HG03460 (cell line): Measurements from ENCODE around the gene AGAP1.
"Not testable (repeated sequence)": the region's sequence is repeated elsewhere in the genome, so short reads cannot be mapped to it uniquely, and the experiment has no call there.

Source experiments
- ATAC-seq: cut with Tn5 transposase; IDR thresholded peaks from one replicate; pipeline ENCODE4 v1.9.1; 2021; ENCODE audit not compliant: unreplicated experiment

Gene AGAP1

DNA sequence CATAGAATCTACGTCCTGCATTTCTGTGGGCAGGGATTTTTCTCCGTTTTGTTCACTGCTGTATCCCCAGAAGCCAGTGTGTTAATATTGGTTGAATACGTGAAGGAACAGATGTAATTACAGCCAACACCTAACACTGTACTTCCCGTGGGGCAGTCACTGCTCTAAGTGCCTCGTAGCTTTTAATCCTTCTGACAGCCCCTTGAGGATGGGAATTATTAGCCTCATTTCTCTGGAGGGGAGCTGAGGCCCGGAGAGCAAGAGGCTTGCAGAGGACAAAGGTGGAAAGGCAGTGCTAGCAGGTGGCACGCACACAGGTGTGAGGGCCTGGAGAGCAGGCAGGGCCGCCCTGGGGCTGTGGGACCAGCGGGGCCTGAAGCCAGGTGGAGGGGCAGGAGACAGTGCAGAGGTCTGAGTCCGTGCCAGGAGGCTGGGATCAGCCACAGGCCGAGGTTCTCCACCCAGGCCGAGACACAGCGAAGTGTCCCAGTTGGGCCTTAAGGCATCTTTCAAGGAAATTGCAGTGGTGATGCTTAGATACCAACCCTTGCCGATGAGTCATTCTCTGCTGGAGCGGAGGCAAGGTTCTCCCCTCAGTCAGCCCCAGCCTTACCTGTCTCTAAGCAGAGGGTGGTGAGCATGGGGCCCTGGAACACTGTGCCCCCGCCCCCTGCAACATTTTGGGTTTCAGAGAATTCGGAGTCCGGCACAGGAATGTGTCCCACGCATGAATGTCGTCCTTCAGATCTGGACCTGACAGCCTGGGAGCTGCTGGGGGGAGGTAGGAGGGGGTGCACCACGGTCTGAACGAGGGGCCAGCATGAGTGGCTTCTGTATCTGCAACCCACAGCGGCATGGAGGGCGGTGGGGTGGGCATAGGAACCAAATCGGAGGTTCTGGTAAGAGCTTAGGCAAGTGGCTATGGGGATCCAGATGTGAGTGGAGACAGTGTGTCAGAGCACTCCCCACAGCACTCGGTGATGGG, 551.7 kb downstream of the AGAP1 start:
- ATAC-seq = no peak

DNA sequence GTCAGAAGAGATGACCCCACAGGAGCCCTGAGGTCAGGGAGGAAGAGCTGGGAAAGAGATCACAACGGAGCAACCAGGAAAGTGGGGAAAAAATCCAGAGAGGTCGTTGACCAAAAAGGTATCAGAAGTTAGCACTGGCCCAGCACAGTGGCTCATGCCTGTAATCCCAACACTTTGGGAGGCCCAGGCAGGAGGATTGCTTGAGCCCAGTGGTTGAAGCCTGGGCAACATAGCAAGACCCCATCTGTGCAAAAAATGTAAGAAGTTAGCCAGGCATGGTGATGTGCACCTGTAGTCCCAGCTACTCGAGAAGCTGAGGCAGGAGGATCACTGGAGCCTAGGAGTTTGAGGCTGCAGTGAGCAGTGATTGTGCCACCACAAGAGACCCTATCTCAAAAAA, 552.9 kb downstream of the AGAP1 start:
- ATAC-seq = no peak

DNA sequence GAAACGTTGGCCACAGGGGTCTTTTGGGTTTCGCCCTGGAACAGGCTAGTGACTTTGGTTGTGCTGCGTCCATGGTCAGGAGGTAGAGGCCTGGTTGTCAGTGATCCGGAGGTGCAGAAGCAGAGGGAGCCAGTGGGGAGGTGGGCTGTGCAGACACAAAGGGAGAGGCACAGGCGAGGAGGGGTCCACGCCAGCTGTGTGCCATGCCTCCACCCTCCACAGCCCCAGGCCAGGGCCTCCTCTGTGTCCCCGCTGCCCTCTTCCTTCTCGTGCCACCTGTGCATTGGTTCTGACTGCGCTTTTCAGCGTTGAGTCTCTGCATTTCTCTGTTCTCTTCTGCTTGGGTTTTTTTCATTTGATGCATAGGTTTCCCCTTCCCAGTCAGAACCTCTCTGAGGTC, 553.3 kb downstream of the AGAP1 start:
- ATAC-seq = no peak

DNA sequence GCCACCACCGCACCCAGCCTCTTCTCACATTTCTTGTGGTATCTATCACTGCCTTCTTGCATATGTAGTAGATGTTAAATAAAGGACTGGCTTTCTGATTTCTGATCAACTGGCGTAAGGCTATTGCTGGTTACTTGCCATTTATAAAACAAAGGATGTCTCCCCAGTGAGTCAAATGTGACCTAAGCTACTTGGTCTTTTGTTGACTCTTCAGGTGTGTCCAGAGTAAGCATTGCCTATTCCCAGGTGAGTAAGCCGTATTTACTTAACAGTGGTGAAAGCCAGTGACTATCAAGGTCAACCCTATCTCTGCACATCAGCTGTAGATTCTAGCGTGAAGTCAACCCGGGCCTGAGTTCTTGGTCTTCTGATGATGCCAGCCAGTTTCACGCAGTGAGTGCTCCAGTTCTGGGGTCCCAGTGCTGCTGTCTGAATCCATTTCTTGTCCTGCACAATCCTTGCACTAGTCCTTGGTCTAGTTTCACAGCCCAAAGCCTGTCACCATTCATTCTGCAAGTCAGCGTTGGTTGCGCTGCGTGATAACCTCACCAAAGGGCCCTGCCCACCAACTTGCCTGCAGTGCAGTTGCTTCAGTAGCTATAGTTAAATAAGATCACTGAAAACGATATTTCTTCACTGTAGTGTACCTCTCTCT, 554.2 kb downstream of the AGAP1 start:
- ATAC-seq = no peak

- no peak for ATAC-seq
Observed at GRCh38 chr2:236049981-236050380, 556.1 kb downstream of the AGAP1 start.

- no peak for ATAC-seq
Observed at GRCh38 chr2:236051351-236051750, 557.5 kb downstream of the AGAP1 start.

DNA sequence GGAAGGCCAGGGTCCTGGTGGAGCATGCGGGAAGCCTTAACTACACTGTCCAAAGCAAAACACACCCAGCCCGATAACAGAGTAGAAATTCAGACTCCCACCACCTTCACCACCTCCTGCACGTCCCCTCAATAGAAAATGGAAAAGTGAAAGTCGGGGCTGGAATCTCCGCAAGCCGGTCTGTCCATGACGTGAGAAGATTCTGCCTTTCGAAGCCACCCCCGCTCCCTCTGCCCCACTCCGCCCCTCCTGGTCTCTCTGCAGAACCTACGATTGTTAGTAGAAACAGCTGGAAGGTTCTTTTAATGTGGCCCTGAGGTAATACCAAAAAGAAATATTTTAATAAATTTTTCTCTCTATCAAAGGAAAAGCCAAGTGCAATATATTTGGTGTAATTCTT, 558.0 kb downstream of the AGAP1 start:
- ATAC-seq = no peak

- no peak for ATAC-seq
Observed at GRCh38 chr2:236052206-236052605, 558.4 kb downstream of the AGAP1 start.

DNA sequence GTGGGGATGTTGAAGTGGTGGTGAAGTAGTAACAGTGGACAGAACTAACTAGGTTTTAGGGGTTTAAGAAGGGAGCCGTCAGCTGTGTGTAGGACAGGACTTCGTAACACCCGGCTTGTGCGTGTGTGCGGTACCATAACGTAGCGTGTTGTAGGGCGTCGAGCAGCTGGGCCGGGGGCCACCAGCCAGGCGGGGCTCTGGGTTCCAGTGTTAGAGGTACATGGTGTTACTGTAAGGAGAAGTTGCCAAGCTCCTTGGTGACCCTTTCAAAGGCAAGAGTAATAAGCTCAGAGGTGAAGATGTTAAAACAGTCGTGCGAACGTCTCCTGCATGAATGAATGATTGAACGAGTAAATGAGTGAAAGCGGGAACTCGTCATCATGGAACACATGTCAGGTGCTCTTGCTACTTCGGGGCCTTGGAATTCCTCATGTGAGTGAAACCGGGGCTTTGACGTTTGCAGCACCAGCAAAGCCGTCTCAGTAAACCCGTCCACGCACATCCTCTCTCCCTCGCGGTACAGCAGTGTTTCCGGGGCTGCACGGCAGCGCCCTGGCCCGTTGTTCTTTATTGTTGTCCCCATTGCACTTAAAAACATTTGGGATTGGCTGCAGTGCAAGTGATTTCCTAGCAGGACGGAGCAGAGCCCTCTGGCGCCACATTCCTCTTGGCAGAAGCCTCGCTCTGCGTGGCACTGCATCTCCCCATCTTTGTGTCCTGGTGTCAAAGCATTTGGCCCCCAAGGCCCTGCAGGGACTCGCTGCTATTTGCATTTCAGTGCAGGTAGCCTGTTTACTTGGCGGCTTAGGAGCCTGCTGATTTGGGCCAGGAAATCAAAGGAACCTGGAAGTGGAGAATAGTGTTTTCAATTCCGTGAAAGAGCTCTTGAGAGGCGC, 559.3 kb downstream of the AGAP1 start:
- no peak for ATAC-seq

DNA sequence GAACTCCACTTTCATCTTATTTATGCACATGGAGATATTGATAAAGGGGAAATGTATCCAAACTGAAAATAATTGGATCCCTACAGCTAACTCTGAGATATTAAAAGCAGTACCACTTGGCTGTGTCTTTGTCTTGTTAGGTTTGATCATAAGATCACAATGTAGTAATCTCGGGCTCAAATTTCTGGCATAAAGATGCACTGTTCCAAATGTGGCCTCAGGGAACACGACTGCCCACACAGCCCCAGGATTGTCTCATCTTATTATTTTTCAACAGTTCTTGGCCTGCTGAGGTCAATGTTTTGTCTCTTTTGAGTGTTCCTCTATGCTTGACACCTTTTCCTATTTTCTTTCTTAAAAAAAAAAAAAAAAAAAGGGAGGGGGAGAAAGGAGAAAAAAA, 560.3 kb downstream of the AGAP1 start:
- no peak for ATAC-seq

- ATAC-seq = no peak
Observed at GRCh38 chr2:236054621-236055305, 560.9 kb downstream of the AGAP1 start.

- no peak for ATAC-seq
Observed at GRCh38 chr2:236055471-236055870, 561.6 kb downstream of the AGAP1 start.

- ATAC-seq = no peak
Observed at GRCh38 chr2:236056141-236056540, 562.3 kb downstream of the AGAP1 start.

GRCh38 chr2:236057375-236057774, 563.5 kb downstream of the AGAP1 start:
- ATAC-seq = no peak

- ATAC-seq = no peak
Observed at GRCh38 chr2:236061497-236061896, 567.7 kb downstream of the AGAP1 start.

DNA sequence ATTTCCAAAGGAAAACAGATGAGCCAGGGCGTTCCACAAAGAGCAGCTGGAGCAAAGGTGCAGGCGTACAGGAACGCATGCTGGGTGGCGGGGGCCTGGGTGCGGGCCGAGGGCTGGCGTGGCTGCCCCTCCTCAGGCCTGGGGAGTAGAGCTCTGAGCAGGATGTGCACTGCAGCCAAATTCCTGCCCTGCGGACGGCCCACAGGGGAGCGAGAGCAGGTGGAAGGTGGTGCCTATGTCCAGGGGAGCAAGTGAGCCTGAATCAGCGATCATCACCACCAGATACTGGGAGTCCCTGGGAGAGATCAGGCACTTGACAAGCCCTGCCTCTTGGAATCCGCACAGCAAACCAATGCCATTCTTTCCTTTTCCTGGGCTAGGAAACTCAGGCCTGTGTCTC, 568.1 kb downstream of the AGAP1 start:
- no peak for ATAC-seq

GRCh38 chr2:236062806-236063205, 569.0 kb downstream of the AGAP1 start:
- ATAC-seq = not testable (repeated sequence)

GRCh38 chr2:236063994-236064393, 570.2 kb downstream of the AGAP1 start:
- no peak for ATAC-seq

DNA sequence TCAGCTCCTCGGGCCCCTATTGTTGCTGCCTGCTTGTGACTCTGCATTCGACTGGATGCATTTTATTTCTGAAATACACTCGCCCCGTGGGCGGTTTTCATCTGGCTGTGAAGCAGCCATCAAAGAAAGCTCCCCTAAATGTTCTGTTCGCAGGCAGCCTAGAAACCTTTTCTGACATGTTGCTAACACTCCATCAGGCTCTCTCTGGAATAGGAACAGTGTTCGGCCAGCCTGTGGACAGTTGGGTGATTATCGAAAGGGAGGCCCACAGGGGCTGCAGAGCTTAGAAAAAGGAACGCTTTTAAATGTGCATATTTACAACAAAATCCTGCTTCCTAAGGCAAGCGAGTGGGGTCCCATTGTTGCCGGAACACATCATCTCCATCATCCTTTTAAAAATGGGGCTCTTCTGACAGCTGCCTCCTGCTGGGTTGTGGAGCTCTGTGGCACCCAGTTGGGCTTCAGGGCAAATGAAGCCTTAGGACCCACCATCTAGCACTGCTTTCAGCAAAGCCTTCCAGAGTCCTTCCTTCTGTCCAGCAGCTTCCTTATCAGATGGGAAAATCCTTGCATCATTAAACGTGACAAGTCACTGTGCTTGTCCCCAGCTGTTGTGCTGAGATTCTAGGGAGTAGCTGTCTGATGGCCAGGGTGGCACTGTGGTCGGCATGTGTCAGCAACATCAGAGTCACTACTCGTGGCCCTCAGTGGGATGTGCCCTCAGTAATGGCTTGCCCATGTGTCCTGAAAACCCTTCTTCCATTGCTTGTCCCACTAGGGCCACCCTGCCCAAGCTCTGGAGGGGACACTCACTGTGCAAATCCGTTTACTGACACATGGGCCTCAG, 571.7 kb downstream of the AGAP1 start:
- ATAC-seq = no peak

GRCh38 chr2:236070236-236070635, 576.4 kb downstream of the AGAP1 start:
- no peak for ATAC-seq
